MM.1S (cell line): ENCODE measurements around the gene ATAD3B.

Source experiments
- DNase-seq: peaks from one replicate; pipeline ENCODE4 v3.0.0-alpha.2; 2015
- H2AFZ ChIP-seq: fragments of 300-600 bp; sonication (generic); 2 replicates; pipeline ENCODE4 v1.6.0; 2016; ENCODE audit warnings: antibody characterized with exemption, low read length
- H3F3A ChIP-seq: fragments of 300-600 bp; sonication (generic); 2 replicates; pipeline ENCODE4 v1.6.1; 2016; ENCODE audit warnings: mild to moderate bottlenecking, antibody characterized with exemption, low read length, moderate library complexity, mixed read lengths; ENCODE audit not compliant: insufficient read depth
- H3K27ac ChIP-seq: fragments of 300-600 bp; sonication (generic); 2 replicates; pipeline ENCODE4 v1.5.1; 2016; ENCODE audit warnings: mild to moderate bottlenecking, low read length
- H3K27me3 ChIP-seq: fragments of 300-600 bp; sonication (generic); replicated peaks from 2 replicates; pipeline ENCODE4 v1.6.0; 2016; ENCODE audit warnings: low read length; ENCODE audit not compliant: insufficient read depth
- H3K36me3 ChIP-seq: fragments of 300-600 bp; sonication (generic); replicated peaks from 2 replicates; pipeline ENCODE4 v1.6.1; 2016; ENCODE audit warnings: mild to moderate bottlenecking, low read length, mixed read lengths; ENCODE audit not compliant: insufficient read depth
- H3K4me1 ChIP-seq: fragments of 300-600 bp; sonication (generic); 2 replicates; pipeline ENCODE4 v1.6.1; 2016; ENCODE audit warnings: low read length, mixed read lengths
- H3K4me2 ChIP-seq: fragments of 300-600 bp; sonication (generic); 2 replicates; pipeline ENCODE4 v1.6.0; 2016; ENCODE audit warnings: low read depth, low read length
- H3K4me3 ChIP-seq: fragments of 300-600 bp; sonication (generic); 2 replicates; pipeline ENCODE4 v1.5.1; 2016; ENCODE audit warnings: low read length, mixed read lengths
- H3K79me2 ChIP-seq: fragments of 300-600 bp; sonication (generic); 2 replicates; pipeline ENCODE4 v1.6.1; 2016; ENCODE audit warnings: mixed run types, low read length, mixed read lengths
- H3K9ac ChIP-seq: fragments of 300-600 bp; sonication (generic); 2 replicates; pipeline ENCODE4 v1.6.1; 2016; ENCODE audit warnings: low read length, mixed read lengths
- H3K9me2 ChIP-seq: fragments of 300-600 bp; sonication (generic); replicated peaks from 2 replicates; pipeline ENCODE4 v1.6.1; 2016; ENCODE audit warnings: mild to moderate bottlenecking, low read length, mixed read lengths; ENCODE audit not compliant: insufficient read depth
- H3K9me3 ChIP-seq: fragments of 300-600 bp; sonication (generic); replicated peaks from 2 replicates; pipeline ENCODE4 v1.6.1; 2016; ENCODE audit warnings: mild to moderate bottlenecking, low read length, mixed read lengths; ENCODE audit not compliant: insufficient read depth
- H4K20me1 ChIP-seq: fragments of 300-600 bp; sonication (generic); 2 replicates; pipeline ENCODE4 v1.6.1; 2016; ENCODE audit warnings: mild to moderate bottlenecking, low read length, moderate library complexity, mixed read lengths; ENCODE audit not compliant: insufficient read depth
- CTCF ChIP-seq: fragments of 300-600 bp; sonication (generic); IDR thresholded peaks from 2 replicates; pipeline ENCODE4 v1.5.1; 2016; ENCODE audit warnings: antibody characterized with exemption, low read length, mixed read lengths
- EZH2 ChIP-seq: fragments of 300-600 bp; sonication (generic); optimal IDR thresholded peaks from 2 replicates; pipeline ENCODE3; 2017; ENCODE audit warnings: low read depth, mild to moderate bottlenecking, antibody characterized with exemption, low read length, mixed read lengths
- EZH2phosphoT487 ChIP-seq: fragments of 300-600 bp; sonication (generic); IDR thresholded peaks from 2 replicates; pipeline ENCODE4 v1.6.1; 2018; ENCODE audit warnings: antibody characterized with exemption, low read length

Gene ATAD3B

GRCh38 chr1:1430114-1430982, 41.2 kb upstream of the ATAD3B start:
- Histone ChIP-seq H3K9me2 (no peaks in the 10 kb centered on the region), H3K4me1 (no peaks in the 10 kb centered on the region), H3K27ac (no peak overlapping the region), H3K4me2 (no peak overlapping the region), H3K9ac (no peak overlapping the region), H3K4me3 (no peak overlapping the region), H3K79me2 (no peaks in the 10 kb centered on the region), H2AFZ (no peak overlapping the region), H3F3A (no peaks in the 10 kb centered on the region), H3K36me3 (no peaks in the 10 kb centered on the region), H3K27me3 (peaks cover 65% of the 10 kb centered on the region), H3K9me3 (no peaks in the 10 kb centered on the region), H4K20me1 (no peaks in the 10 kb centered on the region)
- no peak for DNase-seq
- TF ChIP-seq EZH2phosphoT487 (no peak), EZH2 (no peak), CTCF (no peak)

- Histone ChIP-seq H3K9ac (no peak overlapping the region), H4K20me1 (no peaks in the 10 kb centered on the region), H3K27ac (no peak overlapping the region), H3K9me2 (no peaks in the 10 kb centered on the region), H2AFZ (no peak overlapping the region), H3K4me1 (no peaks in the 10 kb centered on the region), H3K4me2 (no peak overlapping the region), H3K79me2 (no peaks in the 10 kb centered on the region), H3F3A (no peaks in the 10 kb centered on the region), H3K27me3 (peaks cover 59% of the 10 kb centered on the region), H3K36me3 (no peaks in the 10 kb centered on the region), H3K4me3 (no peak overlapping the region), H3K9me3 (no peaks in the 10 kb centered on the region)
- TF ChIP-seq EZH2 = no peak
- no peak for TF ChIP-seq CTCF
- no peak for TF ChIP-seq EZH2phosphoT487
- DNase-seq = no peak
Measured at GRCh38 chr1:1430992-1431844, 40.3 kb upstream of the ATAD3B start.

- Histone ChIP-seq H2AFZ (no peak overlapping the region), H3K79me2 (no peaks in the 10 kb centered on the region), H3F3A (no peaks in the 10 kb centered on the region), H3K9ac (no peak overlapping the region), H3K9me3 (no peaks in the 10 kb centered on the region), H3K27ac (no peak overlapping the region), H3K9me2 (no peaks in the 10 kb centered on the region), H4K20me1 (no peaks in the 10 kb centered on the region), H3K36me3 (no peaks in the 10 kb centered on the region), H3K4me1 (no peaks in the 10 kb centered on the region), H3K4me2 (no peak overlapping the region), H3K27me3 (peaks cover 61% of the 10 kb centered on the region), H3K4me3 (no peak overlapping the region)
- TF ChIP-seq EZH2phosphoT487 = no peak
- TF ChIP-seq EZH2 = no peak
- no peak for TF ChIP-seq CTCF
- no peak for DNase-seq
Measured at GRCh38 chr1:1431845-1432273, 39.7 kb upstream of the ATAD3B start.
